ENCODE results near the gene FBXL15.

DNA sequence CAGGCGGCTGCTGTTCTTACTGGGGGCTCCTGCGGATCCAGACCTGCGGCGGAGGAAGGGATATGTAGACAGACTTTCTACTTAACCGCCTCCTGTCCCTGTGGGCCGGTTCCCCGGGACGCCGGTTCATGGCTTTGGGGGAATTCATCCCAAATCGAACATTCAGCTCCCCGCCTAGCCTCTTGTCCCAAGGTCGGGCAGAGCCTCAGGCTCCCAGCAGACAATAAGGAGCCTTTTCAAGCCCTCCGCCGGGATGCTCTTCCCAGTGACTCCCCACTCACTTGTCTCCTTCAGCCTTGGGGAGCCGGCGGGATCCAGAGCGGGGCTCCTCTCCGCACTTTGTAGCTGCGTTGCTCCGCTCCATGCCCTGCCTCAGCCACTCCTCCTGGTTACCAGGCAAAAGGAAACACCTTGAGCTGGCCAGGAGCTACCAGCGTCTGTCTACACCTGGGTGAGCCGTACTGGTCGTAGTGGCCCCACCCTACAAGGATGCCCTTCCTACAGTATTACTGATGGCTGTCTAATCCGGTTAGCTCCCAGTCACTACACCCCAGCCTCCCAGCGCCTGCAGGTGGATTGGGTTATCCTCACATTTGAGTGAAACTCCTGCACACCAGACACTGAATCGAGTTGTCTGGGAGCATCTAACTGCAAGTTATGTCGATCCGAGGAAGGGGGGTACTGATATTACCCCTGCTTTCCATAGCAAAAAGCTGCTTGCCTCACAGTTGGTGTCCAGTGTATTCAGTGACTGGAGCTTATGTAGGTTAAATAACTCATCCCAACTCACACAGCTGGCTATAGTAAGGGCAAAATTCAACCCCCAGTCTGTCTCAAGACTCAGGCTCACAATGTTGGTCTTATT, 30.7 kb downstream of the FBXL15 start, which contains the start of gene C10orf95:
- no peak for TF ChIP-seq MYBL2 (CRISPR knock-in tag; IDR thresholded peaks at IDR 0.05)
- TF ChIP-seq, protein P1, sequence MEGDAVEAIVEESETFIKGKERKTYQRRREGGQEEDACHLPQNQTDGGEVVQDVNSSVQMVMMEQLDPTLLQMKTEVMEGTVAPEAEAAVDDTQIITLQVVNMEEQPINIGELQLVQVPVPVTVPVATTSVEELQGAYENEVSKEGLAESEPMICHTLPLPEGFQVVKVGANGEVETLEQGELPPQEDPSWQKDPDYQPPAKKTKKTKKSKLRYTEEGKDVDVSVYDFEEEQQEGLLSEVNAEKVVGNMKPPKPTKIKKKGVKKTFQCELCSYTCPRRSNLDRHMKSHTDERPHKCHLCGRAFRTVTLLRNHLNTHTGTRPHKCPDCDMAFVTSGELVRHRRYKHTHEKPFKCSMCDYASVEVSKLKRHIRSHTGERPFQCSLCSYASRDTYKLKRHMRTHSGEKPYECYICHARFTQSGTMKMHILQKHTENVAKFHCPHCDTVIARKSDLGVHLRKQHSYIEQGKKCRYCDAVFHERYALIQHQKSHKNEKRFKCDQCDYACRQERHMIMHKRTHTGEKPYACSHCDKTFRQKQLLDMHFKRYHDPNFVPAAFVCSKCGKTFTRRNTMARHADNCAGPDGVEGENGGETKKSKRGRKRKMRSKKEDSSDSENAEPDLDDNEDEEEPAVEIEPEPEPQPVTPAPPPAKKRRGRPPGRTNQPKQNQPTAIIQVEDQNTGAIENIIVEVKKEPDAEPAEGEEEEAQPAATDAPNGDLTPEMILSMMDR (IDR thresholded peaks at IDR 0.05): no peak
- TF ChIP-seq FOXP1 (CRISPR knock-in tag; IDR thresholded peaks at IDR 0.05; ENCODE audit: borderline replicate concordance): no peak

Measured in WTC11 (cell line).